ENCODE results near the gene C1QTNF3. TPM values are rescaled to one million over a fixed set of nuclear protein-coding genes. Genes with fewer than 3 reads are reported as not detected.

Gene C1QTNF3
- total RNA-seq, 4 donors from 2014 or later = 4.8 to 32.8 (median 18.1) TPM

GRCh38 chr5:34020726-34021125, 22.3 kb downstream of the C1QTNF3 start:
- no peaks in the 10 kb centered on the region for H3K27me3 ChIP-seq
- H3K4me3 ChIP-seq = no peak overlapping the region
- peaks cover 0 to 5% (median 3%) of the 10 kb centered on the region in 4 donors for H3K4me1 ChIP-seq
- H3K9me3 ChIP-seq = no peaks in the 10 kb centered on the region
- no peak overlapping the region for H3K27ac ChIP-seq (replicated peaks in 1 of 4)
- TF ChIP-seq, protein P1, sequence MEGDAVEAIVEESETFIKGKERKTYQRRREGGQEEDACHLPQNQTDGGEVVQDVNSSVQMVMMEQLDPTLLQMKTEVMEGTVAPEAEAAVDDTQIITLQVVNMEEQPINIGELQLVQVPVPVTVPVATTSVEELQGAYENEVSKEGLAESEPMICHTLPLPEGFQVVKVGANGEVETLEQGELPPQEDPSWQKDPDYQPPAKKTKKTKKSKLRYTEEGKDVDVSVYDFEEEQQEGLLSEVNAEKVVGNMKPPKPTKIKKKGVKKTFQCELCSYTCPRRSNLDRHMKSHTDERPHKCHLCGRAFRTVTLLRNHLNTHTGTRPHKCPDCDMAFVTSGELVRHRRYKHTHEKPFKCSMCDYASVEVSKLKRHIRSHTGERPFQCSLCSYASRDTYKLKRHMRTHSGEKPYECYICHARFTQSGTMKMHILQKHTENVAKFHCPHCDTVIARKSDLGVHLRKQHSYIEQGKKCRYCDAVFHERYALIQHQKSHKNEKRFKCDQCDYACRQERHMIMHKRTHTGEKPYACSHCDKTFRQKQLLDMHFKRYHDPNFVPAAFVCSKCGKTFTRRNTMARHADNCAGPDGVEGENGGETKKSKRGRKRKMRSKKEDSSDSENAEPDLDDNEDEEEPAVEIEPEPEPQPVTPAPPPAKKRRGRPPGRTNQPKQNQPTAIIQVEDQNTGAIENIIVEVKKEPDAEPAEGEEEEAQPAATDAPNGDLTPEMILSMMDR (IDR thresholded peaks at IDR 0.05) = no peak
- no peak for TF ChIP-seq POLR2AphosphoS5 (IDR thresholded peaks at IDR 0.05)
- no peak for TF ChIP-seq EP300 (IDR thresholded peaks at IDR 0.05)
- H3K36me3 ChIP-seq = peaks cover 0 to 27% (median 4%) of the 10 kb centered on the region in 4 donors
- intact Hi-C loops (cut with DNase I) = no loop called here
- DNase-seq (ENCODE audit: extremely low spot score) = peak; percentile 37
- 97% methylated on average over 1 of the region's 1 CpG for WGBS

DNA sequence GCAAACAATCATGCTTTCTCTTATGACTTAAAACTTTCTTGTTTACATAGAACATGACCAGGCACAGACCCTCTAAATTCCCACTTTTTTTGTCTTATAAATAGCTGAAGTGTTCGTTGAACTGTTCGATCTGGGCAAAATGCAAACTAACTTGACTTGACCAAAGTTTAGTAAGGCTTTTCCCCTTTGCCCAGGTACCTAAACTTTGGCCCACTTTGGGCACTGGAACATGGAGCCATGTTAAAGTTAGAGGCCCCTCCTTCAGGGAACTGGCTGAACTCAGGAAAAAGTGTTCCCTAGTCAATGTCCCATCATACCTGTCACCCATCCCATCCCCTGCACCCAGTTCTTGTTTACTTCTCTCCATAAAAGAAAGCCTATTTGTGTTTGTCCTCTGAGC, 25.8 kb downstream of the C1QTNF3 start:
- H3K4me3 ChIP-seq = no peak overlapping the region
- no peaks in the 10 kb centered on the region for H3K27me3 ChIP-seq
- H3K27ac ChIP-seq (replicated peaks in 1 of 4) = no peak overlapping the region
- WGBS = 88% methylated on average over 2 of the region's 2 CpGs
- H3K9me3 ChIP-seq = no peaks in the 10 kb centered on the region
- DNase-seq (ENCODE audit: extremely low spot score) = no peak
- TF ChIP-seq EP300 (IDR thresholded peaks at IDR 0.05) = no peak
- TF ChIP-seq POLR2A (IDR thresholded peaks at IDR 0.05; ENCODE audit: low read depth) = no peak
- TF ChIP-seq POLR2AphosphoS5 (IDR thresholded peaks at IDR 0.05) = no peak
- TF ChIP-seq, protein P1 (IDR thresholded peaks at IDR 0.05) = no peak
- intact Hi-C loops (cut with DNase I) = no loop called here
- peaks cover 3 to 5% (median 4%) of the 10 kb centered on the region in 4 donors for H3K4me1 ChIP-seq
- peaks cover 0 to 11% (median 4%) of the 10 kb centered on the region in 4 donors for H3K36me3 ChIP-seq

DNA sequence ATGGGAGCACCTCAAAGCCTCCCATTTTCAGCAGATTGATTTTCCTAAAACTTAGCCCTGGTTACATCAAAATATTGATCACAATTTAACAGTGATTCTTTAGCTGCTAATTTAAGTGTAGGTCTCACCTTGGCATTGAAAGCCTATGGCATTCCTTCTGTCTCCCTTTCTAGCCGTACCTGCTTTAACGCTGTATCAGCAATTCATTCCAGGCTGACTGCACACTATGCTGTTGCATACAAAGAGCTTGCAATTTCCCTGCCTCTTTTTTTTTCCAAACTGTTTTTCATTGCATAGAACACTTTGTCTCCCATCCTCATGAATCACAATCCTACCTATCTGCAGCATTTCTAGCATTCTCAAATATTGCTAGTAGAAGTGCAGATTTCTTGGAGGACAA, 26.3 kb downstream of the C1QTNF3 start:
- Histone ChIP-seq H3K27me3 (no peaks in the 10 kb centered on the region), H3K9me3 (no peaks in the 10 kb centered on the region), H3K36me3 (peaks cover 0 to 10% (median 4%) of the 10 kb centered on the region in 4 donors), H3K4me1 (peaks cover 3 to 5% (median 3%) of the 10 kb centered on the region in 4 donors), H3K4me3 (no peak overlapping the region), H3K27ac (replicated peaks in 1 of 4) (no peak overlapping the region)
- DNase-seq (ENCODE audit: extremely low spot score) = no peak
- WGBS = 96% methylated on average over 2 of the region's 2 CpGs
- intact Hi-C loops (cut with DNase I) = no loop called here
- TF ChIP-seq POLR2A (IDR thresholded peaks at IDR 0.05; ENCODE audit: low read depth) = no peak
- TF ChIP-seq, protein P1 (IDR thresholded peaks at IDR 0.05) = no peak
- no peak for TF ChIP-seq POLR2AphosphoS5 (IDR thresholded peaks at IDR 0.05)
- TF ChIP-seq EP300 (IDR thresholded peaks at IDR 0.05) = no peak

DNA sequence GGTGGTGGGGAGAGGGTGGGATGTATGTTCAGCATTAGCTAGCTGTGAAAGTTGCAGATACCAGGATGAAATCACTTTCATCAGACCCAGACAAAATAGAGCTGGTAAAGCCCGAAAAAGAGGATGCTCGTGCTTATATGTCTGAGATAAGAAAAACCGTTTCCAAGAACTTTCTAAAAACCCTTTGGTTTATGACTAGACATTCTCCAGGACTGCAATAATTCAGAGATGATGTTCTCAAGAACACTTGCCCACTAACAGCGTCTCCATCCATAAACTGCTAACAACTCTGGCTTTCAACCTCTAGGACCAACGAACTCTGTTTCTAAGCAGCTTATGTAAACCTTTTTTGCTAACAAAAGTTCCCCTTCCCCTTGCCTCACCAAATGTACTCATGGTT, 26.8 kb downstream of the C1QTNF3 start:
- Histone ChIP-seq H3K27ac (replicated peaks in 1 of 4) (no peak overlapping the region), H3K27me3 (no peaks in the 10 kb centered on the region), H3K9me3 (no peaks in the 10 kb centered on the region), H3K4me1 (peaks cover 3 to 5% (median 3%) of the 10 kb centered on the region in 4 donors), H3K36me3 (peaks cover 0 to 10% (median 4%) of the 10 kb centered on the region in 4 donors), H3K4me3 (no peak overlapping the region)
- 79% methylated on average over 5 of the region's 5 CpGs for WGBS
- DNase-seq (ENCODE audit: extremely low spot score) = no peak
- intact Hi-C loops (cut with DNase I) = no loop called here
- no peak for TF ChIP-seq EP300 (IDR thresholded peaks at IDR 0.05)
- TF ChIP-seq POLR2AphosphoS5 (IDR thresholded peaks at IDR 0.05) = no peak
- no peak for TF ChIP-seq POLR2A (IDR thresholded peaks at IDR 0.05; ENCODE audit: low read depth)
- TF ChIP-seq, protein P1 (IDR thresholded peaks at IDR 0.05) = no peak

All from esophagus muscularis mucosa (tissue), 4 donors.